GM12878 (cell line): Measurements from ENCODE around the gene ADAMTSL3. TPM values are rescaled to one million over a fixed set of nuclear protein-coding genes. Genes with fewer than 3 reads are reported as not detected.

ENCODE experiments used
- ATAC-seq: fragments of 200-7000 bp; cut with Tn5 transposase; 3 replicates; pipeline ENCODE4 v1.9.1; 2020; ENCODE audit warnings: mild to moderate bottlenecking, moderate library complexity
- BruUV-seq: library from RNA; stranded (reverse); fragments of 400-500 nt; replicated peaks from 2 replicates; lab custom pipeline; 2021; lab: Mats Ljungman, UMichigan
- CTCF ChIA-PET: fragments of 300-600 bp; sonication (Branson Sonifier 250); formaldehyde crosslinking; extraction: SDS; loops from one replicate; lab custom pipeline; 2021; ENCODE audit warnings: inconsistent platforms; lab: Yijun Ruan, JAX
- POLR2A ChIA-PET: fragments of 350-600 bp; formaldehyde crosslinking; extraction: SDS; loops from one replicate; lab custom pipeline; 2021; ENCODE audit warnings: inconsistent platforms; lab: Charles Lee
- RAD21 ChIA-PET: fragments of 300-600 bp; sonication (Branson Sonifier 250); formaldehyde crosslinking; loops from one replicate; lab custom pipeline; 2023; ENCODE audit warnings: antibody characterized with exemption; ENCODE audit not compliant: unreplicated experiment; lab: Charles Lee
- SMC1A ChIA-PET: fragments of 300-600 bp; sonication (Branson Sonifier 250); formaldehyde crosslinking; loops from one replicate; lab custom pipeline; 2023; ENCODE audit not compliant: unreplicated experiment, uncharacterized antibody; lab: Charles Lee
- DNase-seq: peaks from one replicate; pipeline ENCODE4 v3.0.0-alpha.2; 2011; ENCODE audit warnings: low read depth, low spot score
- FAIRE-seq: peaks from 3 replicates; lab custom pipeline; 2011; peaks lifted over from hg19 to GRCh38; lab: Jason Lieb, UNC
- H2AFZ ChIP-seq: 2 replicates; pipeline ENCODE4 v1.6.0; 2011; ENCODE audit warnings: low read depth, low read length, control low read depth; ENCODE audit not compliant: control insufficient read depth
- H3K27ac ChIP-seq: 2 replicates; pipeline ENCODE4 v1.5.1; 2011; ENCODE audit warnings: control low read depth; ENCODE audit not compliant: control insufficient read depth, insufficient read depth
- H3K27me3 ChIP-seq, 2 experiments: replicated peaks in 1 of 2; 2 replicates each; pipeline versions ENCODE4 v1.6.0 to v1.6.1; 2011; ENCODE audit warnings: low read length in 1 of 2; ENCODE audit not compliant: control insufficient read depth in 2 of 2, insufficient read depth in 2 of 2
- H3K36me3 ChIP-seq, 2 experiments: 2 replicates each; pipeline ENCODE4 v1.5.1; 2011; ENCODE audit warnings: low read length in 1 of 2; ENCODE audit not compliant: control insufficient read depth in 2 of 2, insufficient read depth in 2 of 2
- H3K4me1 ChIP-seq: 2 replicates; pipeline ENCODE4 v1.6.1; 2011; ENCODE audit warnings: mild to moderate bottlenecking, low read length, moderate library complexity, mixed read lengths; ENCODE audit not compliant: control insufficient read depth, insufficient read depth
- H3K4me2 ChIP-seq: 2 replicates; pipeline ENCODE4 v1.6.0; 2011; ENCODE audit warnings: control low read depth; ENCODE audit not compliant: control insufficient read depth, insufficient read depth
- H3K4me3 ChIP-seq: fragments of 200-600 bp; sonication (generic); 2 replicates; pipeline ENCODE4 v1.5.1; 2016
- H3K79me2 ChIP-seq: 2 replicates; pipeline ENCODE4 v1.6.0; 2011; ENCODE audit warnings: low read length; ENCODE audit not compliant: control insufficient read depth, insufficient read depth
- H3K9ac ChIP-seq: 2 replicates; pipeline ENCODE4 v1.8.0; 2011; ENCODE audit warnings: low read length, control low read depth, mixed read lengths; ENCODE audit not compliant: control insufficient read depth, insufficient read depth
- H3K9me3 ChIP-seq: replicated peaks from 3 replicates; pipeline ENCODE4 v1.5.1; 2011; ENCODE audit warnings: mild to moderate bottlenecking, low read length; ENCODE audit not compliant: control insufficient read depth, insufficient read depth
- H4K20me1 ChIP-seq: 2 replicates; pipeline ENCODE4 v1.6.0; 2011; ENCODE audit not compliant: control insufficient read depth, insufficient read depth
- EED ChIP-seq: sonication (generic); IDR thresholded peaks from 2 replicates; pipeline ENCODE4 v1.6.1; 2016; ENCODE audit warnings: antibody characterized with exemption, low read depth
- ETV6 ChIP-seq, 2 experiments: fragments of 450-650 bp in 1 of 2; IDR thresholded peaks in 1 of 2; conservative IDR thresholded peaks in 1 of 2; 2 replicates each; pipeline ENCODE4 v1.6.1; 2014; ENCODE audit warnings: antibody characterized with exemption in 1 of 2, borderline replicate concordance in 1 of 2, low read depth in 1 of 2, mild to moderate bottlenecking in 1 of 2, moderate library complexity in 1 of 2
- POLR2AphosphoS2 ChIP-seq: IDR thresholded peaks from 2 replicates; pipeline ENCODE4 v1.6.1; 2011; ENCODE audit warnings: low read depth, mild to moderate bottlenecking, low read length, improper control_type of control experiment, moderate library complexity
- SMAD1 ChIP-seq: fragments of 450-650 bp; IDR thresholded peaks from 2 replicates; pipeline ENCODE4 v1.6.1; 2018; ENCODE audit warnings: mild to moderate bottlenecking, low read depth; ENCODE audit not compliant: partially characterized antibody
- SUZ12 ChIP-seq: fragments of 200-600 bp; sonication (generic); IDR thresholded peaks from one replicate; pipeline ENCODE4 v1.6.1; 2018; ENCODE audit warnings: antibody characterized with exemption, mild to moderate bottlenecking; ENCODE audit not compliant: unreplicated experiment
- YY1 ChIP-seq: IDR thresholded peaks from 2 replicates; pipeline ENCODE4 v1.6.1; 2011; ENCODE audit warnings: low read depth, mild to moderate bottlenecking, low read length
- WGBS: methylation state at CpG from one replicate; pipeline ENCODE4 v1.1.6; 2016; ENCODE audit warnings: low lambda C conversion rate; ENCODE audit not compliant: insufficient replicate concordance, insufficient coverage; ENCODE audit errors: missing lambda C conversion rate; 5-methylcytosine and 5-hydroxymethylcytosine counted together
- in situ Hi-C: fragments of 300-500 bp; cut with MboI; formaldehyde crosslinking; loops from 9 replicates; pipeline ENCODE4 v1.14.3; 2018; ENCODE audit warnings: mixed read lengths
- intact Hi-C: fragments of 100-400 bp; cut with micrococcal nuclease; formaldehyde crosslinking; loops from one replicate; pipeline ENCODE4 v1.14.2; 2022; ENCODE audit not compliant: unreplicated experiment
- polyA plus RNA-seq, 11 experiments: library from polyadenylated mRNA; depleted of rRNA in 4 of 11; unstranded in 6 of 11; stranded (reverse) in 5 of 11; fragments of >200 nt; fragmentation: Nextera tagmentation in 4 of 11; fragmentation: Illumina TruSeq in 1 of 11; extraction: Ambion mirVana in 4 of 11; extraction: Trizol in 1 of 11; gene quantifications; 1 replicate in 1 of 11; 2 replicates in 10 of 11; pipeline versions ENCODE4 v1.2.1 to v1.2.3, GENCODE V29; 2011 to 2016; ENCODE audit warnings: inconsistent platforms in 2 of 11, missing spikeins in 2 of 11, low read depth in 1 of 11
- total RNA-seq, 4 experiments: library from RNA; depleted of rRNA in 3 of 4; stranded (reverse); fragments of >200 nt in 3 of 4; fragmentation: Illumina TruSeq in 1 of 4; extraction: Trizol in 1 of 4; gene quantifications; 2 replicates each; pipeline versions ENCODE4 v1.2.1 to v1.2.3, GENCODE V29; 2013 to 2021

Gene ADAMTSL3
- total and polyA plus RNA-seq, 10 of the 15 experiments (the other 5 are each of a cell fraction or from before 2014, with no cell fraction given), result 0.01 to 0.28 (median 0.13) TPM

- H2AFZ ChIP-seq, result no peak overlapping the region; the same call in 1 of the 2 replicates
- BruUV-seq, result no TSS peak
- no peaks in the 10 kb centered on the region for H3K79me2 ChIP-seq
- FAIRE-seq (peak; percentile 7), DNase-seq (no peak)
- no peak overlapping the region for H3K27ac ChIP-seq
- in situ Hi-C loops, result no loop called here
- H4K20me1 ChIP-seq, result no peaks in the 10 kb centered on the region
- ChIA-PET CTCF (interaction anchor here (0.6 kb wide), 1 partner anchor 229 kb away, joined by 3 read pairs; no protein-coding TSS in a partner anchor), POLR2A (no interaction called here), RAD21 (interaction anchor here (0.6 kb wide), 1 partner anchor 247 kb away, joined by 4 read pairs; no protein-coding TSS in a partner anchor), SMC1A (interaction anchor here (1.3 to 1.4 kb wide), 2 partner anchors 13 to 23 kb away, joined by 3 read pairs; no protein-coding TSS in a partner anchor)
- H3K36me3 ChIP-seq, result no peaks in the 10 kb centered on the region
- H3K9me3 ChIP-seq, result no peaks in the 10 kb centered on the region; the same call in 1 of the 3 replicates
- H3K27me3 ChIP-seq, result no peaks in the 10 kb centered on the region
- no peak overlapping the region for H3K4me3 ChIP-seq
- intact Hi-C loops, result no loop called here
- 71% methylated on average over 11 of the region's 11 CpGs for WGBS
- no peak overlapping the region for H3K4me2 ChIP-seq
- no peak for TF ChIP-seq ETV6 (conservative IDR thresholded peaks at IDR 0.05 in 1 of 2, IDR thresholded peaks at IDR 0.05 in 1 of 2; ENCODE audit: borderline replicate concordance in 1 of 2, low read depth in 1 of 2)
- TF ChIP-seq EED, result no peak
- TF ChIP-seq SMAD1, result no peak
- TF ChIP-seq SUZ12, result no peak
- no peak for TF ChIP-seq POLR2AphosphoS2
- TF ChIP-seq YY1, result no peak
- TF ChIP-seq, all 136 proteins: peak for 0
- Histone ChIP-seq H3K9ac (no peak overlapping the region), H3K4me1 (no peaks in the 10 kb centered on the region)
- no peak for ATAC-seq
Observed at GRCh38 chr15:83904107-83905040, 250.5 kb downstream of the ADAMTSL3 start.
